ENCODE results near the gene CNTN5.

DNA sequence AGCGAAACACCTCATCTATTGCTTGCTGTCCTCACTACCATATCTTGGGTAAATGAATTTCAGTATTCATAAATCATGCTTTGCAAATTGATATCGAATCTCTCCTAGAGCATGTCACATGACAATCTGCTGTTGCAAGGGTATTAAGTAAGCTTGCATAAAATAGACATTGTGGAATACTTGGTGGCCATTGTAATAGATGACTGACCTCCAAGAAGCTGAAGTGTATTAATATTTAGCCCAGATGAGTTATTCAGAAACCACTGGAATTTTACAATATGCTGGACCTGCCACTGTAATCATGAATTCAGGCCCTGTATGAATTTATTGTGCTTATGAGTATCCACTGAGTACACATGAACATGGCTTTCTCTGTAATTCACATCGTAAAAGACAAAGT, 1376.7 kb downstream of the CNTN5 start:
- TF ChIP-seq TCF4 (CRISPR knock-in tag; IDR thresholded peaks at IDR 0.05; ENCODE audit: borderline replicate concordance) = no peak
- no peak for TF ChIP-seq ZFP30 (CRISPR knock-in tag; IDR thresholded peaks at IDR 0.05)

All from SK-N-SH treated with all-trans-retinoic acid at 6 μM for 48 hours (cell line).